HepG2 (cell line): ENCODE results near the gene NMUR1. TPM values are rescaled to one million over a fixed set of nuclear protein-coding genes. Genes with fewer than 3 reads are reported as not detected.
A peak's percentile ranks its signal among the peaks of the same experiment; 100 is the strongest.

Experiments used
- ATAC-seq: fragments of 200-7000 bp; cut with Tn5 transposase; 3 replicates; pipeline ENCODE4 v1.9.1; 2020; ENCODE audit warnings: mild to moderate bottlenecking, moderate library complexity
- BruUV-seq: library from RNA; stranded (reverse); fragments of 400-500 nt; replicated peaks from 2 replicates; lab custom pipeline; 2021; lab: Mats Ljungman, UMichigan
- CTCF ChIA-PET: fragments of 300-600 bp; formaldehyde crosslinking; extraction: SDS; loops from one replicate; lab custom pipeline; 2021; ENCODE audit warnings: low total read pairs, inconsistent platforms, low intra/inter-chr PET ratio; lab: Yijun Ruan, JAX
- POLR2A ChIA-PET: fragments of 350-600 bp; sonication (Branson Sonifier 250); formaldehyde crosslinking; loops from one replicate; lab custom pipeline; 2020; ENCODE audit warnings: antibody characterized with exemption, inconsistent platforms; lab: Yijun Ruan, JAX
- DNase-seq: peaks from one replicate; pipeline ENCODE4 v3.0.0-alpha.2; 2015; ENCODE audit warnings: low spot score
- FAIRE-seq: peaks from 3 replicates; lab custom pipeline; 2011; peaks lifted over from hg19 to GRCh38; lab: Jason Lieb, UNC
- H2AFZ ChIP-seq: one replicate; pipeline ENCODE4 v1.6.1; 2011; ENCODE audit warnings: low read length, inconsistent platforms
- H3K27ac ChIP-seq: fragments of 300-600 bp; 3 replicates; pipeline ENCODE4 v1.8.0; 2011; ENCODE audit warnings: mixed run types, mild to moderate bottlenecking, mixed read lengths, low read length, inconsistent platforms; ENCODE audit not compliant: insufficient read depth; ENCODE audit errors: extremely low read length
- H3K27me3 ChIP-seq, 2 experiments: fragments of 200-600 bp in 1 of 2; 2 replicates in 1 of 2; 3 replicates in 1 of 2; pipeline versions ENCODE4 v1.6.0 to v1.8.0; 2011; ENCODE audit warnings: low read length in 2 of 2, mild to moderate bottlenecking in 2 of 2, moderate library complexity in 2 of 2, inconsistent platforms in 1 of 2; ENCODE audit not compliant: insufficient read depth in 2 of 2, control insufficient read depth in 1 of 2
- H3K36me3 ChIP-seq, 2 experiments: fragments of 200-600 bp in 1 of 2; replicated peaks in 1 of 2; 2 replicates in 1 of 2; 3 replicates in 1 of 2; pipeline versions ENCODE4 v1.5.1 to v1.8.0; 2011; ENCODE audit warnings: low read length in 2 of 2, inconsistent platforms in 1 of 2; ENCODE audit not compliant: insufficient read depth in 2 of 2, control insufficient read depth in 1 of 2
- H3K4me1 ChIP-seq: 2 replicates; pipeline ENCODE4 v1.5.1; 2012; ENCODE audit warnings: low read length, inconsistent platforms; ENCODE audit not compliant: insufficient read depth
- H3K4me2 ChIP-seq: 2 replicates; pipeline ENCODE4 v1.6.0; 2011; ENCODE audit warnings: low read depth, low read length, inconsistent platforms
- H3K4me3 ChIP-seq, 3 experiments: fragments of 200-600 bp in 1 of 3; sonication (generic), shearing (Covaris generic) in 1 of 3; replicated peaks in 1 of 3; 2 replicates each; pipeline ENCODE4 v1.5.1; 2011 to 2016; ENCODE audit warnings: low read length in 3 of 3, inconsistent platforms in 2 of 3, low read depth in 2 of 3, mild to moderate bottlenecking in 2 of 3, control low read depth in 1 of 3, mixed read lengths in 1 of 3; ENCODE audit not compliant: insufficient read depth in 1 of 3
- H3K79me2 ChIP-seq: one replicate; pipeline ENCODE4 v1.6.1; 2011; ENCODE audit warnings: low read length, inconsistent platforms; ENCODE audit not compliant: insufficient read depth
- H3K9ac ChIP-seq: 2 replicates; pipeline ENCODE4 v1.6.0; 2011; ENCODE audit warnings: mild to moderate bottlenecking, low read depth, low read length, inconsistent platforms; ENCODE audit not compliant: insufficient read depth
- H3K9me3 ChIP-seq: 2 replicates; pipeline ENCODE4 v1.5.1; 2012; ENCODE audit warnings: mild to moderate bottlenecking, low read length
- H4K20me1 ChIP-seq: 2 replicates; pipeline ENCODE4 v1.6.0; 2011; ENCODE audit warnings: inconsistent platforms, mild to moderate bottlenecking, low read length, moderate library complexity; ENCODE audit not compliant: insufficient read depth
- GATAD1 ChIP-seq: IDR thresholded peaks from 2 replicates; pipeline ENCODE4 v1.6.1; 2016; ENCODE audit warnings: missing genetic modification reagents, missing compliant biosample characterization
- GZF1 ChIP-seq: sonication (generic); formaldehyde crosslinking; IDR thresholded peaks from 2 replicates; pipeline ENCODE4 v1.5.1; 2020; ENCODE audit warnings: mild to moderate bottlenecking, missing genetic modification reagents
- HMG20B ChIP-seq: conservative IDR thresholded peaks from 2 replicates; pipeline ENCODE4 v1.6.1; 2016; ENCODE audit warnings: missing genetic modification reagents, missing compliant biosample characterization
- NFE2L2 ChIP-seq: fragments of 150-350 bp; IDR thresholded peaks from 2 replicates; pipeline ENCODE4 v1.6.1; 2014; ENCODE audit warnings: low read length
- WGBS: methylation state at CpG from one replicate; pipeline ENCODE4 v1.1.6; 2017; ENCODE audit warnings: low lambda C conversion rate; 5-methylcytosine and 5-hydroxymethylcytosine counted together
- in situ Hi-C: cut with HindIII; loops from 2 replicates; pipeline ENCODE4 v1.10.0; 2017; ENCODE audit warnings: low pct_unique_long_range_greater_than_20kb; ENCODE audit not compliant: extremely low pct_ligation_motif_present
- intact Hi-C: fragments of 100-400 bp; cut with micrococcal nuclease; formaldehyde crosslinking; loops from one replicate; pipeline ENCODE4 v1.10.0; 2022; ENCODE audit not compliant: unreplicated experiment
- polyA plus RNA-seq, 8 experiments: library from polyadenylated mRNA; depleted of rRNA in 3 of 8; stranded (reverse) in 7 of 8; unstranded in 1 of 8; fragments of >200 nt; fragmentation: Illumina TruSeq in 4 of 8; extraction: Trizol in 4 of 8; gene quantifications; 2 replicates each; pipeline versions ENCODE4 v1.2.1 to v1.2.3, GENCODE V29; 2011 to 2016; ENCODE audit warnings: low read depth in 4 of 8, missing spikeins in 1 of 8, mixed read lengths in 1 of 8; ENCODE audit not compliant: insufficient read depth in 1 of 8
- total RNA-seq, 5 experiments: library from RNA; depleted of rRNA; stranded (reverse); fragments of >200 nt; fragmentation: Illumina TruSeq; extraction: Trizol; gene quantifications; 2 replicates each; pipeline ENCODE4 v1.2.3, GENCODE V29; 2016; ENCODE audit warnings: low read depth in 1 of 5

NMUR1 gene
- total and polyA plus RNA-seq, 2 of the 13 experiments (the other 11 are each of a cell fraction or from before 2014, with no cell fraction given) = not detected

- TF ChIP-seq GATAD1 (CRISPR knock-in tag) (no peak), NFE2L2 (peak; percentile 83)
- Histone ChIP-seq H3K27me3 (peaks cover 0 to 8% of the 10 kb centered on the region in 2 experiments; a peak in 1 of 5 replicates), H3K4me3 (no peak overlapping the region), H2AFZ (no peak overlapping the region), H4K20me1 (no peaks in the 10 kb centered on the region), H3K9ac (no peak overlapping the region), H3K79me2 (no peaks in the 10 kb centered on the region), H3K36me3 (no peaks in the 10 kb centered on the region), H3K4me2 (no peak overlapping the region), H3K4me1 (no peaks in the 10 kb centered on the region), H3K27ac (no peak overlapping the region), H3K9me3 (peaks cover 3% of the 10 kb centered on the region)
- ATAC-seq (no peak), DNase-seq (no peak), FAIRE-seq (no peak)
- CTCF ChIA-PET = no interaction called here
- in situ Hi-C loops (no loop called here), intact Hi-C loops (no loop called here)
- BruUV-seq = no TSS peak
- 65% methylated on average over 12 of the region's 12 CpGs for WGBS
- POLR2A ChIA-PET = no interaction called here
These were observed 17.3 kb upstream of the NMUR1 start for GRCh38 chr2:231547315-231548110.

- in situ Hi-C loops = no loop called here
- H3K4me1 ChIP-seq = no peaks in the 10 kb centered on the region
- H3K4me3 ChIP-seq = no peak overlapping the region
- no peak for ATAC-seq
- H3K36me3 ChIP-seq = no peaks in the 10 kb centered on the region
- 40% methylated on average over 13 of the region's 13 CpGs for WGBS
- no peak overlapping the region for H3K9ac ChIP-seq
- FAIRE-seq = no peak
- CTCF ChIA-PET = no interaction called here
- H4K20me1 ChIP-seq = no peaks in the 10 kb centered on the region
- H3K79me2 ChIP-seq = no peaks in the 10 kb centered on the region
- TF ChIP-seq HMG20B (CRISPR knock-in tag) = no peak
- TF ChIP-seq GZF1 (CRISPR knock-in tag) = peak; percentile 98
- TF ChIP-seq, all 625 proteins: peak for 1
- H3K4me2 ChIP-seq = no peak overlapping the region
- H2AFZ ChIP-seq = no peak overlapping the region
- no peaks in the 10 kb centered on the region for H3K9me3 ChIP-seq
- no peak overlapping the region for H3K27ac ChIP-seq
- H3K27me3 ChIP-seq = peaks cover 0 to 8% of the 10 kb centered on the region in 2 experiments; a peak in 1 of 5 replicates
- POLR2A ChIA-PET = no interaction called here
- intact Hi-C loops = no loop called here
- BruUV-seq = no TSS peak
- DNase-seq = no peak
These were observed 15.9 kb upstream of the NMUR1 start for GRCh38 chr2:231546014-231546715.
